KMS-11 (cell line): ENCODE results near the gene OR51Q1.

Source experiments
- H2AFZ ChIP-seq: fragments of 200-600 bp; sonication (generic); 2 replicates; pipeline ENCODE4 v1.6.1; 2016; ENCODE audit warnings: antibody characterized with exemption, mixed run types, low read depth
- H3K27ac ChIP-seq: fragments of 200-600 bp; sonication (generic); 2 replicates; pipeline ENCODE4 v1.6.1; 2016; ENCODE audit warnings: mild to moderate bottlenecking, mixed run types
- H3K27me3 ChIP-seq: fragments of 200-600 bp; sonication (generic); 2 replicates; pipeline ENCODE4 v1.6.1; 2017; ENCODE audit warnings: mild to moderate bottlenecking, low read depth, mixed run types, moderate library complexity; ENCODE audit not compliant: insufficient read depth
- H3K36me3 ChIP-seq: fragments of 200-600 bp; sonication (generic); 2 replicates; pipeline ENCODE4 v1.6.1; 2017; ENCODE audit warnings: mild to moderate bottlenecking, mixed run types; ENCODE audit not compliant: insufficient read depth
- H3K4me1 ChIP-seq: fragments of 200-600 bp; sonication (generic); 2 replicates; pipeline ENCODE4 v1.6.1; 2016; ENCODE audit warnings: mild to moderate bottlenecking, low read depth, mixed run types; ENCODE audit not compliant: poor library complexity, severe bottlenecking
- H3K4me2 ChIP-seq: fragments of 200-600 bp; sonication (generic); 2 replicates; pipeline ENCODE4 v1.7.0; 2016; ENCODE audit warnings: mild to moderate bottlenecking, mixed run types
- H3K4me3 ChIP-seq: fragments of 200-600 bp; sonication (generic); IDR thresholded peaks from 2 replicates; pipeline ENCODE4 v1.6.1; 2017; ENCODE audit warnings: low read depth, low read length, mixed read lengths; ENCODE audit not compliant: insufficient read depth
- H3K79me2 ChIP-seq: fragments of 200-600 bp; sonication (generic); 2 replicates; pipeline ENCODE4 v1.6.1; 2016; ENCODE audit warnings: low read depth, mixed run types; ENCODE audit not compliant: insufficient read depth
- H3K9ac ChIP-seq: fragments of 200-600 bp; sonication (generic); 2 replicates; pipeline ENCODE4 v1.6.1; 2016; ENCODE audit warnings: mild to moderate bottlenecking, mixed run types
- H4K20me1 ChIP-seq: fragments of 200-600 bp; sonication (generic); 2 replicates; pipeline ENCODE4 v1.6.1; 2016; ENCODE audit warnings: mild to moderate bottlenecking, mixed run types; ENCODE audit not compliant: insufficient read depth
- CTCF ChIP-seq: fragments of 200-600 bp; sonication (generic); conservative IDR thresholded peaks from 2 replicates; pipeline ENCODE4 v1.6.1; 2017; ENCODE audit warnings: low read depth, mild to moderate bottlenecking, antibody characterized with exemption, low read length, moderate library complexity, mixed read lengths

Gene OR51Q1

DNA sequence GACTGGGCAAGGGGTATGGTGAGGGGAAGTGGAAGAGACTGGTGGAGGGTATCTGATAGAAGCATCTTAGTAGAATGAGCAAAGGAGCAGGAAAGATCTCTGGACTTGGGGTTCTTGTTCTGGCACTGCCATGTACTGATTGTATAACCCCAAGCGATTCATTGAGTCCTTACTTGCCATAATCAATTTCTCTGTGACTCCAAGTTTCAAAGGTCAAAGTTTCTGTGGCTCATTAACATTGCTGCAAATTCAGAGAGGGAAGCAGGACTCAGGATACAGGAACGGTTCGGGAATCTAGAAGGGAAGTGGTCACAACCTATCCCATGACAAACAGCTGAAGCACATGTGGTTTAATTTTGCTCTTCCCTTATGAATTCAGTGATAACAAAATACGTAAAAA lies 27.5 kb downstream of the OR51Q1 start:
- no peaks in the 10 kb centered on the region for H3K4me1 ChIP-seq
- no peak for TF ChIP-seq CTCF
- H3K27me3 ChIP-seq, result no peaks in the 10 kb centered on the region
- no peaks in the 10 kb centered on the region for H3K79me2 ChIP-seq
- no peak overlapping the region for H3K4me3 ChIP-seq
- no peak overlapping the region for H3K4me2 ChIP-seq
- no peaks in the 10 kb centered on the region for H3K36me3 ChIP-seq
- no peak overlapping the region for H3K27ac ChIP-seq
- no peak overlapping the region for H3K9ac ChIP-seq
- no peaks in the 10 kb centered on the region for H4K20me1 ChIP-seq
- no peak overlapping the region for H2AFZ ChIP-seq

DNA sequence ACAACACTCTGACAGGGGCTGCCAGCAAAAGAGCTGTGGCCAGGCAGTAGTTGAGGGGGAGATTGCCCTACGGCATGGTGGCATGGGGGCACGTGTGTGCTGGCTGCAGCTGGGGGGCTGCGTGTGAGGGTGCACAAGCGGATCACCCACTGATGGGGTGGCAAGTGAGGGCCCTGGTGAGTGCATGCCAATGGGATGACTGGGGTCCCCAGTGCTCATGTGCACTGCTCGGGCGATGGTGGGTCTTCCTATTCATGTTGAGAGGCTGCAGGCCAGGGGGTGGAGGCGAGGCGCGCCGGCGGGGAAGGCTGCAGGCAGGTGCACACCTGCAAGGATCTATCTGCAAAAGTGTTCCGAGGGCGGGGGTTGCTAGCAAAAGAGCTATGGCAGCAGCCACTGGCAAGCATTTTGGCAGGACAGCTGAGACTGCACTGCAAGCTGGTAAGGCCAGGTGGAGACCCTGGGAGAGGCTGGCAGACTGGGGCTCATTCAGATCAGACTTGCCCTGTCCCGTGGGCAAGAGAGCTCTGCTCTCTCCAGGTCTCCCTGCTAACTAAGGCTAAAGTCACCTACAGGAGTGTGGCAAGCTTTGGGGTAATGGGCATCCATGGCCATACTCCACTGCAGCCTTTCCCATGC lies 39.2 kb downstream of the OR51Q1 start:
- Histone ChIP-seq H3K79me2 (no peaks in the 10 kb centered on the region), H3K36me3 (no peaks in the 10 kb centered on the region), H3K4me1 (no peaks in the 10 kb centered on the region), H3K4me3 (no peak overlapping the region), H4K20me1 (no peaks in the 10 kb centered on the region), H3K27me3 (no peaks in the 10 kb centered on the region), H3K9ac (no peak overlapping the region), H3K27ac (no peak overlapping the region), H3K4me2 (no peak overlapping the region), H2AFZ (no peak overlapping the region)
- TF ChIP-seq CTCF, result no peak

- Histone ChIP-seq H4K20me1 (no peaks in the 10 kb centered on the region), H3K27me3 (no peaks in the 10 kb centered on the region)
These were observed 45.6 kb downstream of the OR51Q1 start for GRCh38 chr11:5467527-5467926.

More at GRCh38 chr11:5467527-5467926, 45.6 kb downstream of the OR51Q1 start:
- no peak for TF ChIP-seq CTCF
- Histone ChIP-seq H3K4me1 (no peaks in the 10 kb centered on the region), H2AFZ (no peak overlapping the region), H3K4me2 (no peak overlapping the region), H3K27ac (no peak overlapping the region), H3K36me3 (no peaks in the 10 kb centered on the region), H3K9ac (no peak overlapping the region), H3K4me3 (no peak overlapping the region), H3K79me2 (no peaks in the 10 kb centered on the region)
